HT-29 (cell line): ENCODE results near the gene GPR83. TPM values are rescaled to one million over a fixed set of nuclear protein-coding genes. Genes with fewer than 3 reads are reported as not detected.
"Not testable (repeated sequence)": the region's sequence is repeated elsewhere in the genome, so short reads cannot be mapped to it uniquely, and the experiment has no call there.

Source experiments
- DNase-seq: peaks from one replicate; pipeline ENCODE4 v3.0.0-alpha.2; 2015; ENCODE audit warnings: low spot score
- total RNA-seq: library from RNA; depleted of rRNA; stranded (reverse); fragments of >200 nt; shearing (Covaris generic); gene quantifications from 2 replicates; pipeline ENCODE4 v1.2.3, GENCODE V29; 2014; rRNA removed

Gene GPR83
- total RNA-seq, 1 experiment from 2014 or later = 0.05 TPM

GRCh38 chr11:94376841-94377240, 24.4 kb downstream of the GPR83 start:
- DNase-seq = no peak

GRCh38 chr11:94370576-94370975, 30.6 kb downstream of the GPR83 start:
- not testable (repeated sequence) for DNase-seq

- DNase-seq = not testable (repeated sequence)
Observed at GRCh38 chr11:94350850-94351563, 50.2 kb downstream of the GPR83 start.

- DNase-seq = not testable (repeated sequence)
Observed at GRCh38 chr11:94346311-94346710, 54.9 kb downstream of the GPR83 start.

GRCh38 chr11:94343495-94343894, 57.7 kb downstream of the GPR83 start:
- no peak for DNase-seq

- no peak for DNase-seq
Observed at GRCh38 chr11:94342250-94342649, 59.0 kb downstream of the GPR83 start.

GRCh38 chr11:94338651-94339050, 62.6 kb downstream of the GPR83 start:
- no peak for DNase-seq

GRCh38 chr11:94336033-94336432, 65.2 kb downstream of the GPR83 start:
- no peak for DNase-seq

- DNase-seq = no peak
Observed at GRCh38 chr11:94332814-94333213, 68.4 kb downstream of the GPR83 start.

- no peak for DNase-seq
Observed at GRCh38 chr11:94330789-94331188, 70.4 kb downstream of the GPR83 start.

- no peak for DNase-seq
Observed at GRCh38 chr11:94329501-94329900, 71.7 kb downstream of the GPR83 start.

- DNase-seq = no peak
Observed at GRCh38 chr11:94328587-94329080, 72.6 kb downstream of the GPR83 start.

Other genes with a start within 250 kb of the GPR83 start
- gene IZUMO1R, start 96.8 kb downstream of the GPR83 start, total RNA-seq = not detected in 2 replicates
- 17.2 and 17.9 TPM in 2 replicates for gene MRE11, start 92.4 kb upstream of the GPR83 start, total RNA-seq
- 4.3 and 7.5 TPM in 2 replicates for gene ANKRD49, start 92.6 kb upstream of the GPR83 start, total RNA-seq
- not detected in 2 replicates for gene C11orf97, start 111.0 kb upstream of the GPR83 start, total RNA-seq
- 54.4 and 55.1 TPM in 2 replicates for gene FUT4, start 142.5 kb upstream of the GPR83 start, total RNA-seq
- 4.0 and 8.7 TPM in 2 replicates for gene PIWIL4, start 165.9 kb upstream of the GPR83 start, total RNA-seq